Activated T-cell treated with anti-CD3 and anti-CD28 coated beads for 1 hour (primary cell): ENCODE data around the gene TACC2.

ENCODE experiments used
- DNase-seq: peaks from one replicate; pipeline ENCODE4 v3.0.0-alpha.2; 2020; ENCODE audit warnings: low read depth

The TACC2 gene

GRCh38 chr10:122280156-122280555 is 291.2 kb downstream of the TACC2 start:
- no peak for DNase-seq

GRCh38 chr10:122281018-122281626 is 292.2 kb downstream of the TACC2 start:
- DNase-seq, result no peak

GRCh38 chr10:122281751-122282150 is 292.8 kb downstream of the TACC2 start:
- no peak for DNase-seq

- DNase-seq, result no peak
Observed at GRCh38 chr10:122282253-122282671, 293.3 kb downstream of the TACC2 start.

GRCh38 chr10:122282909-122283308 is 293.9 kb downstream of the TACC2 start:
- no peak for DNase-seq

- DNase-seq, result no peak
Observed at GRCh38 chr10:122285506-122286444, 296.8 kb downstream of the TACC2 start.

GRCh38 chr10:122286867-122287266 is 297.9 kb downstream of the TACC2 start:
- DNase-seq, result no peak

GRCh38 chr10:122287570-122287969 is 298.6 kb downstream of the TACC2 start:
- DNase-seq, result no peak

GRCh38 chr10:122288262-122288661 is 299.3 kb downstream of the TACC2 start:
- DNase-seq, result no peak

- no peak for DNase-seq
Observed at GRCh38 chr10:122288917-122289316, 300.0 kb downstream of the TACC2 start.

- no peak for DNase-seq
Observed at GRCh38 chr10:122290334-122290733, 301.4 kb downstream of the TACC2 start.

GRCh38 chr10:122290833-122291532 is 302.0 kb downstream of the TACC2 start:
- no peak for DNase-seq

- no peak for DNase-seq
Observed at GRCh38 chr10:122291739-122292138, 302.8 kb downstream of the TACC2 start.

- no peak for DNase-seq
Observed at GRCh38 chr10:122292376-122292775, 303.4 kb downstream of the TACC2 start.

GRCh38 chr10:122293156-122293960 is 304.4 kb downstream of the TACC2 start:
- DNase-seq, result no peak

GRCh38 chr10:122293961-122294380 is 305.0 kb downstream of the TACC2 start:
- DNase-seq, result no peak

GRCh38 chr10:122294511-122295450 is 305.8 kb downstream of the TACC2 start:
- no peak for DNase-seq

GRCh38 chr10:122295451-122295809 is 306.5 kb downstream of the TACC2 start:
- no peak for DNase-seq

GRCh38 chr10:122296363-122297120 is 307.6 kb downstream of the TACC2 start:
- no peak for DNase-seq

GRCh38 chr10:122297583-122297982 is 308.6 kb downstream of the TACC2 start:
- no peak for DNase-seq
